A673 (cell line): Measurements from ENCODE around the gene LYL1. TPM values are rescaled to one million over a fixed set of nuclear protein-coding genes. Genes with fewer than 3 reads are reported as not detected.

Experiments
- BruUV-seq: library from RNA; stranded (reverse); fragments of 400-500 nt; replicated peaks from 2 replicates; lab custom pipeline; 2021; lab: Mats Ljungman, UMichigan
- CTCF ChIA-PET: fragments of 300-600 bp; sonication (Branson Sonifier 250); formaldehyde crosslinking; loops from one replicate; lab custom pipeline; 2022; ENCODE audit warnings: antibody characterized with exemption; lab: Charles Lee
- POLR2A ChIA-PET: fragments of 300-600 bp; sonication (Branson Sonifier 250); formaldehyde crosslinking; loops from one replicate; lab custom pipeline; 2022; ENCODE audit warnings: antibody characterized with exemption; ENCODE audit not compliant: low non-redundant PET; lab: Charles Lee
- DNase-seq: peaks from one replicate; pipeline ENCODE4 v3.0.0-alpha.2; 2015; ENCODE audit warnings: low spot score
- H3K27ac ChIP-seq: fragments of 200-600 bp; sonication (generic); 2 replicates; pipeline ENCODE4 v1.5.1; 2016; ENCODE audit warnings: mixed run types, low read depth, mild to moderate bottlenecking, mixed read lengths, antibody characterized with exemption, low read length; ENCODE audit not compliant: poor library complexity, severe bottlenecking
- H3K27me3 ChIP-seq: fragments of 200-600 bp; sonication (generic); replicated peaks from 2 replicates; pipeline ENCODE4 v1.6.1; 2017; ENCODE audit warnings: mixed run types, low read depth, mild to moderate bottlenecking, mixed read lengths, antibody characterized with exemption, low read length; ENCODE audit not compliant: insufficient read depth, poor library complexity
- H3K36me3 ChIP-seq: fragments of 200-600 bp; sonication (generic); 2 replicates; pipeline ENCODE4 v1.6.1; 2016; ENCODE audit warnings: mixed run types, mild to moderate bottlenecking, mixed read lengths, antibody characterized with exemption, low read length; ENCODE audit not compliant: insufficient read depth, poor library complexity, severe bottlenecking
- H3K4me1 ChIP-seq: fragments of 200-600 bp; sonication (generic); 2 replicates; pipeline ENCODE4 v1.6.1; 2017; ENCODE audit warnings: mixed run types, mild to moderate bottlenecking, mixed read lengths, antibody characterized with exemption, low read length; ENCODE audit not compliant: insufficient read depth, poor library complexity, severe bottlenecking
- H3K4me3 ChIP-seq: fragments of 200-600 bp; sonication (generic); 2 replicates; pipeline ENCODE4 v1.5.1; 2016; ENCODE audit warnings: low read depth, mixed run types, mild to moderate bottlenecking, mixed read lengths, low read length; ENCODE audit not compliant: poor library complexity, severe bottlenecking
- H3K9me3 ChIP-seq: fragments of 200-600 bp; sonication (generic); 2 replicates; pipeline ENCODE4 v1.6.1; 2016; ENCODE audit warnings: mixed run types, low read depth, mild to moderate bottlenecking, mixed read lengths, antibody characterized with exemption, low read length; ENCODE audit not compliant: poor library complexity, severe bottlenecking
- EZH2 ChIP-seq: fragments of 200-600 bp; sonication (generic); IDR thresholded peaks from 2 replicates; pipeline ENCODE4 v1.6.1; 2017; ENCODE audit warnings: borderline replicate concordance, low read depth, mild to moderate bottlenecking, mixed read lengths, antibody characterized with exemption, low read length; ENCODE audit not compliant: poor library complexity, severe bottlenecking
- intact Hi-C: fragments of 100-400 bp; cut with micrococcal nuclease; formaldehyde crosslinking; loops from one replicate; pipeline ENCODE4 v1.10.0; 2022; ENCODE audit not compliant: unreplicated experiment
- total RNA-seq: library from RNA; stranded (reverse); gene quantifications from 2 replicates; pipeline ENCODE4 v1.2.3, GENCODE V29; 2021
- TF ChIP-seq, protein P1 (sequence below): fragments of 300-800, 200-600 bp; sonication (generic); conservative IDR thresholded peaks from 2 replicates; pipeline ENCODE4 v1.5.1; 2017; ENCODE audit warnings: low read depth, mild to moderate bottlenecking, antibody characterized with exemption, low read length, moderate library complexity, mixed read lengths

The LYL1 gene
- total RNA-seq, 1 experiment from 2014 or later: not detected

DNA sequence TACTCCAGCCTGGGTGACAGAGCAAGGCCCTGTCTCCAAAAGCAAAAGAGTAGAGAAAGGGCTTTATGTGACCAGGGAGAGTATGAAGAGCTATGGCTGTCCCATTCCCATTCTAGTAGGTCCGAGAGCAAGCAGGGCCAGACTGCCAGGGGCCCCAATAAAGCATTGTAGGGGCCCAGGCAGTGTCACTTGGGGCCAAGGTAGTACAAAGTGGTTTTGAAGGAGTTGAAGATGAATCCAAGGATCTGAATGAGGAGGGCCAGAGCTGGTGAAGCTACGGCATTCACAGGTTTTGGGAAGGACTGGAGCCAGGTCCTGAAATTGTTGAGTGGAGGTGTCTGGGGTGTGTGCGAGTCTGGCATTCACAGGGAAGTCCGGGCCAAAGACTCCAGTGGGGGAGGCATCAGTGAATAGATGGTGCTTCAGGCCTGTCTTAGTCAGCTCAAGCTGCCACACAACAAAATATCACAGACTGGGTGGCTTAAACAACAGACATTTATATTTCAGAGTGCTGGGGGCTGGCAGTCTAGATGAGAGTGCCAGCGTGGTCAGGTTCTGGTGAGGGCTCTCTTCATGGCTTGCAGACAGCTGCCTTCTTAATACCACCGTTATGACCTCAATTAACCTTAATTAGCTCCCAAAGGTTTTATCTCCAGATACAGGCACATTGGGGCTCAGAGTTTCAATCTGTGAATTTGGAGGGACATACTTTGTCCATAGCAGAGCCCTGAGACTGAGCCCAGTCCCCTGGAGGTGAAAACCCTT lies 25.3 kb upstream of the LYL1 start:
- Histone ChIP-seq H3K27me3 (no peaks in the 10 kb centered on the region), H3K9me3 (no peaks in the 10 kb centered on the region), H3K4me1 (peaks cover 3% of the 10 kb centered on the region), H3K4me3 (no peak overlapping the region), H3K27ac (peak overlapping the region; percentile 30), H3K36me3 (peaks cover 10% of the 10 kb centered on the region)
- TF ChIP-seq EZH2: no peak
- TF ChIP-seq, protein P1, sequence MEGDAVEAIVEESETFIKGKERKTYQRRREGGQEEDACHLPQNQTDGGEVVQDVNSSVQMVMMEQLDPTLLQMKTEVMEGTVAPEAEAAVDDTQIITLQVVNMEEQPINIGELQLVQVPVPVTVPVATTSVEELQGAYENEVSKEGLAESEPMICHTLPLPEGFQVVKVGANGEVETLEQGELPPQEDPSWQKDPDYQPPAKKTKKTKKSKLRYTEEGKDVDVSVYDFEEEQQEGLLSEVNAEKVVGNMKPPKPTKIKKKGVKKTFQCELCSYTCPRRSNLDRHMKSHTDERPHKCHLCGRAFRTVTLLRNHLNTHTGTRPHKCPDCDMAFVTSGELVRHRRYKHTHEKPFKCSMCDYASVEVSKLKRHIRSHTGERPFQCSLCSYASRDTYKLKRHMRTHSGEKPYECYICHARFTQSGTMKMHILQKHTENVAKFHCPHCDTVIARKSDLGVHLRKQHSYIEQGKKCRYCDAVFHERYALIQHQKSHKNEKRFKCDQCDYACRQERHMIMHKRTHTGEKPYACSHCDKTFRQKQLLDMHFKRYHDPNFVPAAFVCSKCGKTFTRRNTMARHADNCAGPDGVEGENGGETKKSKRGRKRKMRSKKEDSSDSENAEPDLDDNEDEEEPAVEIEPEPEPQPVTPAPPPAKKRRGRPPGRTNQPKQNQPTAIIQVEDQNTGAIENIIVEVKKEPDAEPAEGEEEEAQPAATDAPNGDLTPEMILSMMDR: no peak
- BruUV-seq: no TSS peak
- ChIA-PET CTCF (no interaction called here), POLR2A (no interaction called here)
- DNase-seq: no peak
- intact Hi-C loops: no loop called here

DNA sequence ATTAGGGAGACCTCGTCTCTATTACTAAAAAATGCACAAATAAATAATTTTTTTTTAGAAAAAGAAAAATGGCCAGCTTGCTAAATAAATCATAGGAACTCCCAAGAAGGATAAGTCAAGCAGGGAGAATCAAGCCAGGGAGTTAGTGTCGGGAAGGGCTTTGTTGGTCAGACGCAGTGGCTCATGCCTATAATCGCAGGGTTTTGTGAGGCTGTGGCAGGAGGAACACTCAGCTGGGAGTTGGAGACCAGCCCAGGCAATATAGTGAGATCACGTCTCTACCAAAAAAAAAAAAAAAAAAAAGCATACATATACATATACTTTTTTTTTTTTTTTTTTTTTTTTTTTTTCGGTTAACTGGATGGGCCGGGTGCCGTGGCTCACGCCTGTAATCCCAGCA lies 24.4 kb upstream of the LYL1 start:
- Histone ChIP-seq H3K4me1 (peaks cover 10% of the 10 kb centered on the region), H3K4me3 (no peak overlapping the region), H3K36me3 (peaks cover 14% of the 10 kb centered on the region), H3K27ac (no peak overlapping the region), H3K27me3 (no peaks in the 10 kb centered on the region), H3K9me3 (no peaks in the 10 kb centered on the region)
- ChIA-PET POLR2A (no interaction called here), CTCF (no interaction called here)
- no peak for TF ChIP-seq EZH2
- TF ChIP-seq, protein P1: no peak
- intact Hi-C loops: no loop called here
- DNase-seq: no peak
- no TSS peak for BruUV-seq

DNA sequence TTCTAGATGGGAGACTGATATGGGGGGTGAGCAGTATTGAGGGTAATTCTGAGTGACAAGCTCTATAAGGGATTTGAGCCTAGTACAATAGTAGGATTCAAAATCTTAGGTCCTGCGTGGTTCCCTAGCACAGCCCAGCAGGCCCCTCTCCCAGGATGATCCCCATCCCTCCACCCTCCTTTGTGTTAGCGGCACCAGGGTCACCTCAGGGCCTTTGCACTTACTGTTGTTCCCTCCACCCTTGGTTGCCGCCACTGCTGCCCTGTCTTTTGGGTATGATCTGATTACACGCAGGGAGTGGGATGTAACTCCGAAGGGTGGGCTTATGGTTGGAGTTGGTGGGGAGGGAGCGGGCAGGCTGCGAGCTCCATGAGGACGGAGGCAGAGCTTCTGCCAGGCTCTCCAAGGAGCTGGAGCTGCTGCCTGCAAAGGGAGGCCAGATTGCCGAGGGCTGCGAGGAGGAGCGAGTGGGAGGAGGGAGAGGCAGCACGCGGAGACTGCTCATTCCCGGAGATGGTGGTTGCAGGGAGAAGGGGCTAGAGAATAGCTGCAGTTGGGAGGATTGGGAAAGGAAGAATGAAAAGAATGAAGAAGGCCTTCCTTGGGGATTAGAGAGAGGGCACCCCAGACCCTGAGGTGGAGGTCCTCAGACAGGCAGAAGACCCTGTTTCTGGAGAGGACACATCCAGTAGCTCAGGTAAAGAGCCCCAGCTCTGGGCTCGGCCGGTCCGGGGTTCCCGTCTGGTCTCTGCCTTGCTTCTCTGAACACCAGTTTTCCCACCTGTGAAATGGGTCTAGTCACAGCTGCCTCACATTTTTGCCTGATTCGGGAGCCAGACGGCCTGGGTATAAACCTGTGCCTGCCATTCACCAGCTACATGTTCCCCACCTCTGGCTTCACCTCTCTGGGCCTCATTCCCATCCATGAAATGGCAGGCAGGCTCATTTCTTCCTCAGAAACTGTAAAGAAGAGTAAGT lies 20.6 kb upstream of the LYL1 start:
- TF ChIP-seq EZH2: no peak
- TF ChIP-seq, protein P1: no peak
- H3K36me3 ChIP-seq: peaks cover 18% of the 10 kb centered on the region

More for the DNA sequence above, 20.6 kb upstream of the LYL1 start:
- ChIA-PET POLR2A (no interaction called here), CTCF (no interaction called here)
- DNase-seq: no peak
- BruUV-seq: no TSS peak
- no peaks in the 10 kb centered on the region for H3K27me3 ChIP-seq
- H3K4me3 ChIP-seq: no peak overlapping the region
- intact Hi-C loops: no loop called here
- H3K9me3 ChIP-seq: no peaks in the 10 kb centered on the region
- H3K27ac ChIP-seq: no peak overlapping the region
- peaks cover 39% of the 10 kb centered on the region for H3K4me1 ChIP-seq
